Panc1 (cell line): Measurements from ENCODE around the gene RAPGEF3. TPM values are rescaled to one million over a fixed set of nuclear protein-coding genes. Genes with fewer than 3 reads are reported as not detected.
A peak's percentile ranks its signal among the peaks of the same experiment; 100 is the strongest.

Experiments used
- ATAC-seq: fragments of 200-7000 bp; cut with Tn5 transposase; 2 replicates; pipeline ENCODE4 v1.9.1; 2020; ENCODE audit warnings: mild to moderate bottlenecking, moderate library complexity
- BruUV-seq: library from RNA; stranded (reverse); fragments of 400-500 nt; replicated peaks from 2 replicates; lab custom pipeline; 2021; lab: Mats Ljungman, UMichigan
- CTCF ChIA-PET: fragments of 300-600 bp; sonication (Branson Sonifier 250); formaldehyde crosslinking; loops from one replicate; lab custom pipeline; 2022; ENCODE audit warnings: antibody characterized with exemption; lab: Charles Lee
- POLR2A ChIA-PET: fragments of 300-600 bp; sonication (Branson Sonifier 250); formaldehyde crosslinking; loops from one replicate; lab custom pipeline; 2022; ENCODE audit warnings: antibody characterized with exemption; lab: Charles Lee
- DNase-seq: peaks from one replicate; pipeline ENCODE4 v3.0.0-alpha.2; 2010; ENCODE audit warnings: low read depth, low spot score
- H3K27ac ChIP-seq: 2 replicates; pipeline ENCODE4 v1.5.1; 2011; ENCODE audit warnings: mild to moderate bottlenecking, low read length, inconsistent platforms
- H3K27me3 ChIP-seq: fragments of 200-500 bp; sonication (Bioruptor generic); 2 replicates; pipeline ENCODE4 v1.6.0; 2014; ENCODE audit warnings: low read length, inconsistent platforms; ENCODE audit not compliant: control insufficient read depth, insufficient read depth
- H3K36me3 ChIP-seq: fragments of 200-500 bp; sonication (Bioruptor generic); 2 replicates; pipeline ENCODE4 v1.5.1; 2014; ENCODE audit warnings: inconsistent platforms, mild to moderate bottlenecking, low read length, moderate library complexity; ENCODE audit not compliant: control insufficient read depth, insufficient read depth
- H3K4me1 ChIP-seq: 2 replicates; pipeline ENCODE4 v1.5.1; 2011; ENCODE audit warnings: inconsistent platforms, mild to moderate bottlenecking, low read length, moderate library complexity; ENCODE audit not compliant: control insufficient read depth, insufficient read depth
- H3K4me3 ChIP-seq, 2 experiments: 2 replicates each; pipeline ENCODE4 v1.5.1; 2011 to 2012; ENCODE audit warnings: low read depth in 2 of 2, low read length in 2 of 2, mild to moderate bottlenecking in 2 of 2, inconsistent platforms in 1 of 2, moderate library complexity in 1 of 2
- H3K9me3 ChIP-seq: fragments of 200-500 bp; sonication (Bioruptor generic); 2 replicates; pipeline ENCODE4 v1.5.1; 2014; ENCODE audit warnings: low read depth, mild to moderate bottlenecking, inconsistent platforms, low read length, moderate library complexity; ENCODE audit not compliant: control insufficient read depth, insufficient read depth
- POLR2AphosphoS5 ChIP-seq: IDR thresholded peaks from 2 replicates; pipeline ENCODE4 v1.6.1; 2012; ENCODE audit warnings: mild to moderate bottlenecking, low read depth, low read length, moderate library complexity
- REST ChIP-seq, 2 experiments: IDR thresholded peaks; 2 replicates each; pipeline ENCODE4 v1.6.1; 2011 to 2012; ENCODE audit warnings: low read depth in 2 of 2, control low read depth in 1 of 2, low read length in 1 of 2, mild to moderate bottlenecking in 1 of 2, moderate library complexity in 1 of 2; ENCODE audit not compliant: insufficient read depth in 1 of 2
- SIN3A ChIP-seq: IDR thresholded peaks from 2 replicates; pipeline ENCODE4 v1.6.1; 2012; ENCODE audit warnings: low read depth, mild to moderate bottlenecking, low read length, moderate library complexity, borderline replicate concordance; ENCODE audit not compliant: insufficient read depth
- TCF7L2 ChIP-seq: IDR thresholded peaks from 2 replicates; pipeline ENCODE4 v1.6.1; 2011; ENCODE audit warnings: mild to moderate bottlenecking, low read depth, low read length, inconsistent platforms
- in situ Hi-C: cut with HindIII; loops from 2 replicates; pipeline ENCODE4 v1.10.0; 2016; ENCODE audit warnings: low sequenced_read_pairs, low pct_unique_long_range_greater_than_20kb
- intact Hi-C: fragments of 100-400 bp; cut with micrococcal nuclease; formaldehyde crosslinking; loops from one replicate; pipeline ENCODE4 v1.10.0; 2022; ENCODE audit not compliant: unreplicated experiment
- total RNA-seq: library from RNA; stranded (reverse); gene quantifications from one replicate; pipeline ENCODE4 v1.2.1, GENCODE V29; 2021; ENCODE audit not compliant: unreplicated experiment
- TF ChIP-seq, protein P1 (sequence below): fragments of 450-650 bp; IDR thresholded peaks from 2 replicates; pipeline ENCODE4 v1.5.1; 2017; ENCODE audit warnings: mild to moderate bottlenecking

Gene RAPGEF3
- total RNA-seq, 1 experiment from 2014 or later = 5.8 TPM

GRCh38 chr12:47803191-47803875 is 44.7 kb upstream of the RAPGEF3 start:
- H3K27me3 ChIP-seq = no peaks in the 10 kb centered on the region
- H3K4me1 ChIP-seq = peaks cover 46% of the 10 kb centered on the region
- ChIA-PET CTCF (interaction anchor here (0.6 kb wide), 1 partner anchor 36 kb away, joined by 3 read pairs; no protein-coding TSS in a partner anchor), POLR2A (no interaction called here)
- DNase-seq (no peak), ATAC-seq (no peak)
- no peaks in the 10 kb centered on the region for H3K9me3 ChIP-seq
- intact Hi-C loops = no loop called here
- in situ Hi-C loops = no loop called here
- no peak overlapping the region for H3K27ac ChIP-seq
- no peak overlapping the region for H3K4me3 ChIP-seq
- BruUV-seq = no TSS peak
- TF ChIP-seq POLR2AphosphoS5 = no peak
- TF ChIP-seq, protein P1, sequence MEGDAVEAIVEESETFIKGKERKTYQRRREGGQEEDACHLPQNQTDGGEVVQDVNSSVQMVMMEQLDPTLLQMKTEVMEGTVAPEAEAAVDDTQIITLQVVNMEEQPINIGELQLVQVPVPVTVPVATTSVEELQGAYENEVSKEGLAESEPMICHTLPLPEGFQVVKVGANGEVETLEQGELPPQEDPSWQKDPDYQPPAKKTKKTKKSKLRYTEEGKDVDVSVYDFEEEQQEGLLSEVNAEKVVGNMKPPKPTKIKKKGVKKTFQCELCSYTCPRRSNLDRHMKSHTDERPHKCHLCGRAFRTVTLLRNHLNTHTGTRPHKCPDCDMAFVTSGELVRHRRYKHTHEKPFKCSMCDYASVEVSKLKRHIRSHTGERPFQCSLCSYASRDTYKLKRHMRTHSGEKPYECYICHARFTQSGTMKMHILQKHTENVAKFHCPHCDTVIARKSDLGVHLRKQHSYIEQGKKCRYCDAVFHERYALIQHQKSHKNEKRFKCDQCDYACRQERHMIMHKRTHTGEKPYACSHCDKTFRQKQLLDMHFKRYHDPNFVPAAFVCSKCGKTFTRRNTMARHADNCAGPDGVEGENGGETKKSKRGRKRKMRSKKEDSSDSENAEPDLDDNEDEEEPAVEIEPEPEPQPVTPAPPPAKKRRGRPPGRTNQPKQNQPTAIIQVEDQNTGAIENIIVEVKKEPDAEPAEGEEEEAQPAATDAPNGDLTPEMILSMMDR = no peak
- no peak for TF ChIP-seq SIN3A
- no peak for TF ChIP-seq REST (IDR thresholded peaks at IDR 0.05; ENCODE audit: insufficient read depth in 1 of 2, low read depth in 2 of 2, low read length in 1 of 2)
- no peak for TF ChIP-seq TCF7L2
- no peaks in the 10 kb centered on the region for H3K36me3 ChIP-seq

DNA sequence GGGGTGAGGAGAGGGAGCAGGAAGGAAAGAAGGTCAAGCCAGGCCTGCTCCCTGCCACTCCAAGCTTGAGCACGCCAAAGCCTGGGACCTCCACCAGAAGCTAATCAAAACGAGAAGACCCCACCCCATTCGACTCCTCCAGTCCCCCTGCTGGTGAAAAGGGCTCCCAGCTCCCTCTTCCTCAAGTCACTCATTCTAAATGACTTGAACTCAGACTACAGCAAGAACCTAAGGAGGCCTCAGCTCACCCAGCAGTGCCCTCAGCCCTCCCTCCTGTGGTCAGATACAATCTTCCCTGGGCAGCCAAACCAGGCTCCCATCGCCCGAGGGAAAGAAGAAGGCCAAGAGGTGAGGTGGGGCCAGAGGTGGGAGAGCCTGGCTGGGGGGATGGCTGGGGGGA is 43.6 kb upstream of the RAPGEF3 start:
- Histone ChIP-seq H3K9me3 (no peaks in the 10 kb centered on the region), H3K27ac (no peak overlapping the region), H3K36me3 (no peaks in the 10 kb centered on the region; the same call in 1 of the 2 replicates), H3K27me3 (no peaks in the 10 kb centered on the region), H3K4me1 (peaks cover 36% of the 10 kb centered on the region), H3K4me3 (no peak overlapping the region)
- TF ChIP-seq POLR2AphosphoS5 (no peak), TCF7L2 (no peak), REST (IDR thresholded peaks at IDR 0.05; ENCODE audit: insufficient read depth in 1 of 2, low read depth in 2 of 2, low read length in 1 of 2) (no peak), SIN3A (no peak)
- TF ChIP-seq, protein P1 = no peak; the same call in 1 of the 2 replicates
- CTCF ChIA-PET = interaction anchor here (0.7 to 2.1 kb wide), 4 partner anchors 11 to 138 kb away, joined by 3 to 11 read pairs (median 5); no protein-coding TSS in a partner anchor
- 0 out of 2 replicates have a peak, but pooled peaks have one; percentile 27 for ATAC-seq
- intact Hi-C loops = no loop called here
- no peak for DNase-seq
- POLR2A ChIA-PET = interaction anchor here (0.6 kb wide), 2 partner anchors 22 to 381 kb away, joined by 3 read pairs; no protein-coding TSS in a partner anchor
- in situ Hi-C loops = no loop called here
- no TSS peak for BruUV-seq
